Psoas muscle (tissue), 8 donors: ENCODE results near the gene TMEM143. TPM values are rescaled to one million over a fixed set of nuclear protein-coding genes. Genes with fewer than 3 reads are reported as not detected.

Experiments
- ATAC-seq, 4 donors: fragments of 200-7000 bp; cut with Tn5 transposase; one replicate each; pipeline ENCODE4 v1.9.1; 2020; ENCODE audit warnings: moderate library complexity in 3 of 4, mild to moderate bottlenecking in 2 of 4
- DNase-seq, 2 donors: peaks; one replicate each; pipeline ENCODE4 v3.0.0-alpha.2; 2020
- H3K27ac ChIP-seq: fragments of 200-600 bp; one replicate; pipeline ENCODE4 v1.8.0; 2022
- H3K27me3 ChIP-seq, 3 donors: fragments of 200-600 bp in 1 of 3; one replicate each; pipeline versions ENCODE4 v1.6.1 to v1.8.0; 2013 to 2022; ENCODE audit warnings: low read length in 2 of 3, mild to moderate bottlenecking in 2 of 3, moderate library complexity in 1 of 3; ENCODE audit not compliant: insufficient read depth in 3 of 3
- H3K36me3 ChIP-seq, 2 donors: fragments of 200-600 bp in 1 of 2; one replicate each; pipeline versions ENCODE4 v1.6.1 to v1.8.0; 2013 to 2022; ENCODE audit warnings: low read depth in 1 of 2, mild to moderate bottlenecking in 1 of 2, moderate library complexity in 1 of 2; ENCODE audit not compliant: insufficient read depth in 1 of 2
- H3K4me1 ChIP-seq: fragments of 200-600 bp; one replicate; pipeline ENCODE4 v1.8.0; 2022
- H3K4me3 ChIP-seq: fragments of 200-600 bp; one replicate; pipeline ENCODE4 v1.8.0; 2022; ENCODE audit warnings: mild to moderate bottlenecking
- H3K9me3 ChIP-seq: fragments of 200-600 bp; one replicate; pipeline ENCODE4 v1.8.0; 2022
- WGBS, 3 donors: extraction: QIAGEN DNeasy Blood & Tissue Kit; methylation state at CpG; one replicate each; pipeline versions ENCODE4 v1.1.6 to v1.1.7; 2013; 5-methylcytosine and 5-hydroxymethylcytosine counted together
- intact Hi-C, 2 donors: fragments of 100-400 bp; cut with DNase I; formaldehyde crosslinking; loops; one replicate each; pipeline versions ENCODE4 v1.11.0 to v1.14.2; 2022
- polyA plus RNA-seq, 3 donors: library from polyadenylated mRNA; stranded (reverse); fragments of 200-250 nt; gene quantifications; one replicate each; pipeline ENCODE4 v1.2.3, GENCODE V29; 2013
- total RNA-seq, 4 donors: library from RNA; stranded (reverse); fragmentation: NEBNext Ultra II Directional in 2 of 4; extraction: Animal tissue kit (Norgen Biotek cat#: 25700) in 2 of 4; gene quantifications; one replicate each; pipeline versions ENCODE4 v1.2.1 to v1.2.4, GENCODE V29; 2021 to 2023
- TF ChIP-seq, protein P1 (sequence below): fragments of 200-600 bp; IDR thresholded peaks from one replicate; pipeline ENCODE4 v1.8.0; 2022; ENCODE audit warnings: antibody characterized with exemption
- donor health status: healthy with polysubstance abuse.
- donor health status: DM: no; HTN: no; CAD: no; lungs with moderate emphysema.
- donor health status: Bipolar disorder and iron deficiency.
- donor health status: healthy.
- donor health status: DM: yes; HTN: yes; CAD: no.
- donor health status: DM: no; HTN: no; CAD: no.
- donor health status: DM: no; HTN: no; CAD: no.
- donor health status: DM: yes; HTN: yes; CAD: no.

The TMEM143 gene
- total and polyA plus RNA-seq, 7 donors = 17.1 to 65.1 (median 52.0) TPM

DNA sequence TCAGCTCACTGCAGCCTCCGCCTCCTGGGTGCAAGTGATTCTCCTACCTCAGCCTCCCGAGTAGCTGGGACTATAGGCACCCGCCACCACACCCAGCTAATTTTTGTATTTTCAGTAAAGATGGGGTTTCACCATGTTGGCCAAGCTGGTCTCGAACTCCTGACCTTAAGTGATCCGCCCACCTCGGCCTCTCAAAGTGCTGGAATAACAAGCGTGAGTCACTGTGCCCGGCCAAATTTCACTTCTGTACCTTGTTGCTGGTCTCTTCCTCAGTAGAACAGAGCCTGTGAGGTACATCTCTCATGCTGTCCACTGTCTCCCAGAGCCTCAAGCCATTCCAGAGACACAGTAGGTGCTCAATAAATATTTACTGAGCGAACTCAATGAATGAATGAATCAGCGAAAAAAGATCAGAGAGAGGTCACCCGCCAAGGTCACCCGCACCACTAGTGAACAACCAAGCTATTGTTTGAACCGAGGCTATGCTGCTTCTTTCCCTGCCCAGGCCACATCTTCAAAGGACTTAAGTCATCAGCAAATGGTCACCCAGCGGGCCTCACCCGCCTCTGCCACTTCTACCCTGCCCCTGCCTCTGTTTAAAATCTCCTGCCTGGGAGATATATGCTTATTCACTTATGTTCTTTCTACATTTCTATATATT is 9.3 kb downstream of the TMEM143 start:
- ATAC-seq = no peak
- intact Hi-C loops = no loop called here
- no peak overlapping the region for H3K27ac ChIP-seq

DNA sequence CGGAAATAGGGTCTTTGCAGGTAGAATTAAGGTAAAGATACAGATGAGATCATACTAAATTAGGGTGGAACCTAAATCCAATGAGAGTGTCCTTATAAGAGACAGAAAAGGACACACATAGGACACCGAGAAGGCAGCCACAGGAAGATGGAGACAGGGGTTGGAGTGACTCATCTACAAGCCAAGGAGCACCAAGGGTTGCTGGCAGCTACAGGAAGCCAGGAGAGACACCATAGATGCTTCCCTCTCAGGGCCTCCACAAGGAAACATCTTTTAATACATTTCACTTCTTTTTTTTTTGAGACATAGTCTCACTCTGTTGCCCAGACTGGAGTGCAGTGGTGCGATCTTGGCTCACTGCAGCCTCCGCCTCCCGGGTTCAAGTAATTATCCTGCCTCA is 10.1 kb downstream of the TMEM143 start:
- H3K36me3 ChIP-seq = peaks cover 0 to 3% of the 10 kb centered on the region in 2 donors
- intact Hi-C loops = no loop called here
- no peak for ATAC-seq
- H3K4me3 ChIP-seq = no peak overlapping the region
- 86 to 93% (median 90%) methylated on average over 5 of the region's 5 CpGs for WGBS, 3 donors
- H3K9me3 ChIP-seq = no peaks in the 10 kb centered on the region
- no peak overlapping the region for H3K27ac ChIP-seq
- DNase-seq = no peak
- no peaks in the 10 kb centered on the region for H3K4me1 ChIP-seq
- TF ChIP-seq, protein P1, sequence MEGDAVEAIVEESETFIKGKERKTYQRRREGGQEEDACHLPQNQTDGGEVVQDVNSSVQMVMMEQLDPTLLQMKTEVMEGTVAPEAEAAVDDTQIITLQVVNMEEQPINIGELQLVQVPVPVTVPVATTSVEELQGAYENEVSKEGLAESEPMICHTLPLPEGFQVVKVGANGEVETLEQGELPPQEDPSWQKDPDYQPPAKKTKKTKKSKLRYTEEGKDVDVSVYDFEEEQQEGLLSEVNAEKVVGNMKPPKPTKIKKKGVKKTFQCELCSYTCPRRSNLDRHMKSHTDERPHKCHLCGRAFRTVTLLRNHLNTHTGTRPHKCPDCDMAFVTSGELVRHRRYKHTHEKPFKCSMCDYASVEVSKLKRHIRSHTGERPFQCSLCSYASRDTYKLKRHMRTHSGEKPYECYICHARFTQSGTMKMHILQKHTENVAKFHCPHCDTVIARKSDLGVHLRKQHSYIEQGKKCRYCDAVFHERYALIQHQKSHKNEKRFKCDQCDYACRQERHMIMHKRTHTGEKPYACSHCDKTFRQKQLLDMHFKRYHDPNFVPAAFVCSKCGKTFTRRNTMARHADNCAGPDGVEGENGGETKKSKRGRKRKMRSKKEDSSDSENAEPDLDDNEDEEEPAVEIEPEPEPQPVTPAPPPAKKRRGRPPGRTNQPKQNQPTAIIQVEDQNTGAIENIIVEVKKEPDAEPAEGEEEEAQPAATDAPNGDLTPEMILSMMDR = no peak
- H3K27me3 ChIP-seq = no peaks in the 10 kb centered on the region

More for the DNA sequence above, 9.3 kb downstream of the TMEM143 start:
- Histone ChIP-seq H3K36me3 (peaks cover 0 to 3% of the 10 kb centered on the region in 2 donors), H3K4me1 (no peaks in the 10 kb centered on the region), H3K4me3 (no peak overlapping the region), H3K27me3 (no peaks in the 10 kb centered on the region), H3K9me3 (no peaks in the 10 kb centered on the region)
- TF ChIP-seq, protein P1 = no peak
- WGBS, 3 donors = 90% methylated on average over 15 of the region's 15 CpGs
- DNase-seq = no peak

DNA sequence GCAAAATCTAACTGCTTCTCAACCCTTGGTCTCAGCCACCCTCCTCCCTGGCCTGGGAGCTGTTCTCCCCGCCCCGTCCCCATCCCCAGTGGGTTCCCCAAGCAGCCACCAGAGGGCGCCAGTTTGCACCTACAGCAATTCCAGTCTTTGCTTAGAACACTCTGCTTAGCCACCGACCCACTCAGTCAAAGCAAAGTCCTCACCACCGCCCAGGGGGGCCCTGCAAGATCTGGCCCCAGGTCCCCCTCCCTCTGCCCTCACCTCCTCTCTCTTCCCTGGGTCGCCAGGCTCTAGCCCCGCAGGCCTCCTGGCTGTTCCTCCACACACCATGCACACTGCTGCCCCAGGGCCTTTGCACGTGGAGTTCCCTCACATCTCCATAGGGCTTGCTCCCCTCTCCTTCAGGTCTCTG is 12.4 kb downstream of the TMEM143 start:
- Histone ChIP-seq H3K27ac (no peak overlapping the region), H3K9me3 (no peaks in the 10 kb centered on the region), H3K36me3 (peaks cover 0 to 3% of the 10 kb centered on the region in 2 donors), H3K27me3 (no peaks in the 10 kb centered on the region), H3K4me3 (no peak overlapping the region), H3K4me1 (peaks cover 7% of the 10 kb centered on the region)
- intact Hi-C loops = no loop called here
- TF ChIP-seq, protein P1 = peak; percentile 58
- peak in 3 of 4 donors; percentile 63 to 74 (median 70) for ATAC-seq
- DNase-seq = peak; percentile 68 to 84
- WGBS, 3 donors = 55 to 67% (median 59%) methylated on average over 8 of the region's 8 CpGs

DNA sequence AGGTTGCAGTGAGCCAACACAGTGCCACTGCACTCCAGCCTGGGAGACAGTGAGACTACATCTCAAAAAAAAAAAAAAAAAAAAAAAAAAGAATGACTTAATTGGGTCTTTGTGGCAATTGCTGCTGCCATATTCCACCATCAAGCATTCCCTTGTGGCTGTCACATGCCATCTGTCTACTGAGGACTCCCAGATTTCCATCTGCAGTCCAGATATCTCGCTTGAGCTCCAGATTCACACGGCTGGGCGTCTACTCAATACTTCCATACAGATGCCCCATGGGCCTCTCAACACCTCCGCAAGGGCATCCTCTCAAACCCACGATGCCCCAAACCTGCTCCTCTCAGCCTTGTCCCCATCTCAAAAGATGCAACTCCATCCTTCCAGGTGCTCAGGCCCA is 12.9 kb downstream of the TMEM143 start:
- H3K9me3 ChIP-seq = no peaks in the 10 kb centered on the region
- ATAC-seq (peak in 1 of 4 donors; percentile 4), DNase-seq (no peak)
- no peak overlapping the region for H3K4me3 ChIP-seq
- intact Hi-C loops = no loop called here
- TF ChIP-seq, protein P1 = no peak
- peaks cover 7% of the 10 kb centered on the region for H3K4me1 ChIP-seq
- H3K36me3 ChIP-seq = peaks cover 0 to under 1% of the 10 kb centered on the region in 2 donors
- no peak overlapping the region for H3K27ac ChIP-seq
- 92 to 95% (median 92%) methylated on average over 5 of the region's 5 CpGs for WGBS, 3 donors
- H3K27me3 ChIP-seq = no peaks in the 10 kb centered on the region

DNA sequence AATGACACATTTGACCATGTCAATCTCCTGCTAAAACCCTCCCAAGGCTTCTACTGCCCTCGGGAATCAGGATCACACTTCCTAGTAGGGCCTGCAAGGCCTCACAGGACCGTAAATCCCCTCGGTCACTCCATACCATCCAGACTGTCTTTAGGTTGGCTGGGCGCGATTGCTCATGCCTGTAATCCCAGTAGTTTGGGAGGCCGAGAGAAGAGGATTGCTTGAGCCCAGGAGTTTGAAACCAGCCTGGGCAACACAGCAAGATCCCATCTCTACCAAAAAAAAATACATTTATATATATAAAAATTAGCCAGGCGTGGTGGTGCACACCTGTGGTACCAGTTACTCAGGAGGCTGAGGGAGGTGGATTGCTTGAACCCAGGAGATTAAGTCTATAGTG is 15.0 kb downstream of the TMEM143 start:
- Histone ChIP-seq H3K4me3 (no peak overlapping the region), H3K36me3 (no peaks in the 10 kb centered on the region), H3K27ac (no peak overlapping the region), H3K4me1 (peaks cover 7% of the 10 kb centered on the region), H3K9me3 (no peaks in the 10 kb centered on the region), H3K27me3 (no peaks in the 10 kb centered on the region)
- TF ChIP-seq, protein P1 = no peak
- WGBS, 3 donors = 88 to 93% (median 89%) methylated on average over 7 of the region's 7 CpGs
- intact Hi-C loops = no loop called here
- DNase-seq (no peak), ATAC-seq (peak in 1 of 4 donors; percentile 33)
